ENCODE data around the gene CDH2.

Gene CDH2

GRCh38 chr18:28039691-28040090 is 137.2 kb downstream of the CDH2 start:
- no peak for DNase-seq

GRCh38 chr18:28039078-28039477 is 137.9 kb downstream of the CDH2 start:
- DNase-seq, result no peak

GRCh38 chr18:28036488-28036887 is 140.4 kb downstream of the CDH2 start:
- no peak for DNase-seq

GRCh38 chr18:28034567-28034966 is 142.4 kb downstream of the CDH2 start:
- no peak for DNase-seq

GRCh38 chr18:28032177-28032576 is 144.8 kb downstream of the CDH2 start:
- no peak for DNase-seq

- no peak for DNase-seq
Measured at GRCh38 chr18:28030458-28030857, 146.5 kb downstream of the CDH2 start.

GRCh38 chr18:28027755-28028154 is 149.2 kb downstream of the CDH2 start:
- DNase-seq, result no peak

- no peak for DNase-seq
Measured at GRCh38 chr18:28019425-28020108, 157.4 kb downstream of the CDH2 start.

- DNase-seq, result no peak
Measured at GRCh38 chr18:28018351-28018750, 158.6 kb downstream of the CDH2 start.

GRCh38 chr18:28015671-28016070 is 161.3 kb downstream of the CDH2 start:
- DNase-seq, result no peak

- no peak for DNase-seq
Measured at GRCh38 chr18:28013066-28013465, 163.9 kb downstream of the CDH2 start.

GRCh38 chr18:28012336-28012735 is 164.6 kb downstream of the CDH2 start:
- no peak for DNase-seq

GRCh38 chr18:28009589-28009988 is 167.3 kb downstream of the CDH2 start:
- no peak for DNase-seq

- no peak for DNase-seq
Measured at GRCh38 chr18:28007841-28008240, 169.1 kb downstream of the CDH2 start.

GRCh38 chr18:28005164-28005563 is 171.8 kb downstream of the CDH2 start:
- no peak for DNase-seq

GRCh38 chr18:28004606-28005005 is 172.3 kb downstream of the CDH2 start:
- DNase-seq, result no peak

- no peak for DNase-seq
Measured at GRCh38 chr18:28003451-28003850, 173.5 kb downstream of the CDH2 start.

GRCh38 chr18:28002841-28003240 is 174.1 kb downstream of the CDH2 start:
- DNase-seq, result no peak

GRCh38 chr18:27996801-27997272 is 180.1 kb downstream of the CDH2 start:
- DNase-seq, result no peak

GRCh38 chr18:27995770-27996502 is 181.0 kb downstream of the CDH2 start:
- no peak for DNase-seq

GRCh38 chr18:27994571-27994970 is 182.4 kb downstream of the CDH2 start:
- no peak for DNase-seq

GRCh38 chr18:27991391-27991790 is 185.5 kb downstream of the CDH2 start:
- no peak for DNase-seq

- no peak for DNase-seq
Measured at GRCh38 chr18:27985832-27986231, 191.1 kb downstream of the CDH2 start.

- DNase-seq, result no peak
Measured at GRCh38 chr18:27983780-27984179, 193.2 kb downstream of the CDH2 start.

Data from activated naive CD4-positive, alpha-beta T cell (primary cell).